HUES48 (cell line): ENCODE results near the gene RPS14.
"Not testable (repeated sequence)": the region's sequence is repeated elsewhere in the genome, so short reads cannot be mapped to it uniquely, and the experiment has no call there.

ENCODE experiments used
- H3K27ac ChIP-seq: one replicate; pipeline ENCODE4 v1.7.0; 2013; ENCODE audit warnings: low read depth, low read length, inconsistent platforms
- H3K27me3 ChIP-seq: 2 replicates; pipeline ENCODE4 v1.6.1; 2013; ENCODE audit warnings: mild to moderate bottlenecking, low read length; ENCODE audit not compliant: control insufficient read depth, insufficient read depth
- H3K36me3 ChIP-seq: 2 replicates; pipeline ENCODE4 v1.6.1; 2013; ENCODE audit warnings: low read length; ENCODE audit not compliant: control insufficient read depth, insufficient read depth
- H3K4me1 ChIP-seq: 2 replicates; pipeline ENCODE4 v1.6.1; 2013; ENCODE audit warnings: mild to moderate bottlenecking, low read length; ENCODE audit not compliant: control insufficient read depth, insufficient read depth
- H3K4me3 ChIP-seq: 2 replicates; pipeline ENCODE4 v1.5.1; 2013; ENCODE audit warnings: mild to moderate bottlenecking, low read depth, low read length
- H3K9ac ChIP-seq: 2 replicates; pipeline ENCODE4 v1.6.1; 2013; ENCODE audit warnings: mild to moderate bottlenecking, low read depth, low read length, moderate library complexity
- H3K9me3 ChIP-seq: 2 replicates; pipeline ENCODE4 v1.6.1; 2013; ENCODE audit warnings: low read length; ENCODE audit not compliant: control insufficient read depth, insufficient read depth

The RPS14 gene

DNA sequence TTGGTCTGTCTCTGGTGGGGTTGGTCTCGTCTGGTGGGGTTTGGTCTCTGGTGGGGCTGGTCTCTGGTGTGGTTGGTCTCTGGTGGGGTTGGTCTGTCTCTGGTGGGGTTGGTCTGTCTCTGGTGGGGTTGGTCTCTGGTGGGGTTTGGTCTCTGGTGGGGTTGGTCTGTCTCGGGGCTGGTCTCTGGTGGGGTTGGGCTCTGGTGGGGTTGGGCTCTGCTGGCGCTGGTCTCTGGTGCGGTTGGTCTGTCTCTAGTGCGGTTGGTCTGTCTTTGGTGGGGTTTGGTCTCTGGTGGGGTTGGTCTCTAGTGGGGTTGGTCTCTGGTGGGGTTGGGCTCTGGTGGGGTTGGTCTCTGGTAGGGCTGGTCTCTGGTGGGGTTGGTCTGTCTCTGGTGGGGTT, 20.6 kb downstream of the RPS14 start:
- no peaks in the 10 kb centered on the region for H3K9me3 ChIP-seq
- no peak overlapping the region for H3K9ac ChIP-seq
- H3K4me3 ChIP-seq, result no peak overlapping the region
- H3K27me3 ChIP-seq, result no peaks in the 10 kb centered on the region
- no peaks in the 10 kb centered on the region for H3K4me1 ChIP-seq
- no peaks in the 10 kb centered on the region for H3K36me3 ChIP-seq
- H3K27ac ChIP-seq, result no peak overlapping the region

DNA sequence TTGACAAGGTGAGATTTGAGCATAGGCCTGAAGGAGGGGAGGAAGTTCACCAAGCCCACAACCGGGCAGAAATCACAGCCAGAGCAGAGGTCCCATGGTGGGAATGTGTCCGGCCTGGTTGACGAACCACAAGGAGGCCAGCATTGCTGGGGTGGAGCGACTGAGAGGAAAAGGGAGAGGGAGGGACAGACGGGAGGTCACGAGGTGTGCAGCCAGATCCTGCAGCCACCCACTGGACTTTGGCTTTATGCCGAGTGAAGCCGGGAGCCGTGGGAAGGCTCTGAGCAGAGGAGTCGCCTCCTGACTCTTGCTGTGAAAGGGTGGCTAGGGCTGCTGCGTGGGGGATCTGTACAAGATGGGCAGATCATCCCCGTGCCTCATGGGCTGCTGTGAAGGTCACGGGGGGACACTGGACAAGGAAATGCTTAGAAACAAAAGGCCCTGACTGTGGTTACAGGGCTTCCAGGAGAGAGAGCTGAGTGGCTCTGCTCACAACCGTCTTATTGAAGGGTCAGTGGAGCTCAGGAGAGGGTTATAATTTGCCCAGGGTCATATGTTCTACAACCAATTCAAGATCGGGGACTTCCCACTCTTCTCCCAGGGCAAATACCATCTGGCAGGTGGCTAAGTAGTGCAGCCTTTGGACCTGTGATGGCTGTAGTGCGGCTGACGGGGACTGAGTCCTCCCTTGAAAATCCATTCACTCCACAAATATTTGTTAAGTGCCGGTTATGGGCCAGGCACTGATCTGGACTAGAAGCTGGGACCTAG, 21.2 kb downstream of the RPS14 start:
- Histone ChIP-seq H3K36me3 (no peaks in the 10 kb centered on the region), H3K27me3 (no peaks in the 10 kb centered on the region), H3K4me1 (no peaks in the 10 kb centered on the region), H3K9me3 (no peaks in the 10 kb centered on the region), H3K4me3 (no peak overlapping the region), H3K27ac (no peak overlapping the region), H3K9ac (no peak overlapping the region)

DNA sequence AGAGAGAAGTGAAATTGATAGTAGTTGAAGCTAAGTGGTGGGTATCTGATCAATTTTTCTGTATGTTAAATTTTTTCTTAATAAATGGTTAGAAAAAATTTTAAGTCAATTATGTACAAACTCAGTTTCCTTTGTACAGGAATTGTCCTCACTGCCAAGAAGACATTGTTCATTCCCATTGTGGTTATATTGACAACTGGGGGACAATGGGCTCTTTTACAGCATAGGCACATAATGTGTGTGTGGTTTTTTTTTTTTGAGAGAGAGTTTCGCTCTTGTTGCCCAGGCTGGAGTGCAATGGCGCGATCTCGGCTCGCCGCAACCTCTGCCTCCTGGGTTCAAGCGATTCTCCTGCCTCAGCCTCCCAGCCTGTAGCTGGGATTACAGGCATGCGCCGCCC, 23.4 kb downstream of the RPS14 start:
- not testable (repeated sequence) for H3K9ac ChIP-seq, H3K9me3 ChIP-seq, H3K4me1 ChIP-seq, H3K36me3 ChIP-seq, H3K4me3 ChIP-seq, H3K27me3 ChIP-seq, H3K27ac ChIP-seq

- Histone ChIP-seq H3K4me1 (no peaks in the 10 kb centered on the region), H3K9ac (no peak overlapping the region), H3K9me3 (no peaks in the 10 kb centered on the region), H3K4me3 (no peak overlapping the region), H3K27me3 (no peaks in the 10 kb centered on the region), H3K27ac (no peak overlapping the region), H3K36me3 (no peaks in the 10 kb centered on the region)
Observed at GRCh38 chr5:150422758-150423157, 26.8 kb downstream of the RPS14 start.

GRCh38 chr5:150422075-150422474, 27.5 kb downstream of the RPS14 start:
- Histone ChIP-seq H3K27ac (no peak overlapping the region), H3K4me1 (no peaks in the 10 kb centered on the region)

DNA sequence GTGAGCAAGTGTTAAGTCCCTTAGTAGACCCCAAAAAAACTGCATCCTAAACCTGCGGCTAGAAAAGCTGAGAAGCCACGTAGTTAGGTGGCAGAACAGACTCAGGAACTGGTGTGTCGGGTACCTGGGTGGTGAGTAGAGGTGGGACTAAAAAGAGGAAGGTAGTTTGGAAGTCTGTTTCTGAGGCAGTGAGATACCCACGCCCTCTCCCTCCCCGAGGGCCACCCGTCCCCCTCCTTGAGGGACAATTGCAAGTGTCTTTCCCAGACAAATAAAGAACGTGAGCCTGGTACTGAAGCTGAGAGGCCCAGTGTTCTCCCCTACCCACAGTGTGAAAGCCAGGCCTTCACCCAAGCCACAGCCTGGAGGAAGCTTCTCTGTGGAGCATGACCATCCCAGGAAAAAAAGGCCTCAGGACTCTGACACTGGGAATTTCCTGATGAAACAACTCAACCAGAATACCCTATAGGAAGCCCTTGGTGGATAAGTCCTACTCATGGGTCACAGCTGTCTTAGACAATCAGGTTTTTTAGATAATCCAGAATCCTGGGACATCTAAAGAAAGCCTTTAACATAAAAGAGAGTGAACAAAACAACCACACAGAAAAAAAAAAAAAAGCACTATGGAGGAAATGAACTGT, 29.8 kb downstream of the RPS14 start:
- no peaks in the 10 kb centered on the region for H3K27me3 ChIP-seq
- no peaks in the 10 kb centered on the region for H3K36me3 ChIP-seq
- no peak overlapping the region for H3K9ac ChIP-seq
- H3K27ac ChIP-seq, result no peak overlapping the region
- H3K4me3 ChIP-seq, result no peak overlapping the region
- H3K4me1 ChIP-seq, result no peaks in the 10 kb centered on the region
- no peaks in the 10 kb centered on the region for H3K9me3 ChIP-seq

More at GRCh38 chr5:150422075-150422474, 27.5 kb downstream of the RPS14 start:
- no peaks in the 10 kb centered on the region for H3K36me3 ChIP-seq
- no peak overlapping the region for H3K4me3 ChIP-seq
- no peak overlapping the region for H3K9ac ChIP-seq
- no peaks in the 10 kb centered on the region for H3K27me3 ChIP-seq
- no peaks in the 10 kb centered on the region for H3K9me3 ChIP-seq

- H3K9me3 ChIP-seq, H3K9ac ChIP-seq, H3K36me3 ChIP-seq, H3K27ac ChIP-seq, H3K27me3 ChIP-seq, H3K4me3 ChIP-seq: not testable (repeated sequence)
- peaks cover 24% of the 10 kb centered on the region for H3K4me1 ChIP-seq
Observed at GRCh38 chr5:150413902-150414790, 35.4 kb downstream of the RPS14 start.

- H3K9me3 ChIP-seq, result no peaks in the 10 kb centered on the region
- no peaks in the 10 kb centered on the region for H3K36me3 ChIP-seq
- H3K4me3 ChIP-seq, result peak overlapping the region; percentile 50; the same call in 1 of the 2 replicates
- H3K27me3 ChIP-seq, result no peaks in the 10 kb centered on the region
- H3K27ac ChIP-seq, result no peak overlapping the region
- peaks cover 24% of the 10 kb centered on the region for H3K4me1 ChIP-seq
- H3K9ac ChIP-seq, result no peak overlapping the region
Observed at GRCh38 chr5:150413176-150413901, 36.2 kb downstream of the RPS14 start.

GRCh38 chr5:150412319-150413175, 37.0 kb downstream of the RPS14 start, which contains the start of gene CD74:
TSS of gene CD74 (minus strand) at chr5:150412910. CDS start at chr5:150412749, 161 bp downstream.
- Histone ChIP-seq H3K4me1 (peaks cover 27% of the 10 kb centered on the region), H3K36me3 (no peaks in the 10 kb centered on the region), H3K9me3 (no peaks in the 10 kb centered on the region), H3K9ac (0 out of 2 replicates have a peak within 1 kb of the TSS, but pooled peaks have one; percentile 11), H3K27ac (peak within 1 kb of the TSS; percentile 46), H3K27me3 (no peaks in the 10 kb centered on the region), H3K4me3 (peak within 1 kb of the TSS; percentile 50; the same call in 1 of the 2 replicates)
